SK-N-SH (cell line): ENCODE measurements around the gene DSCAML1. TPM values are rescaled to one million over a fixed set of nuclear protein-coding genes. Genes with fewer than 3 reads are reported as not detected.
A peak's percentile ranks its signal among the peaks of the same experiment; 100 is the strongest.

Experiments
- CTCF ChIA-PET: fragments of 300-600, 350-600 bp; formaldehyde crosslinking; extraction: SDS; loops from one replicate; lab custom pipeline; 2021; lab: Yijun Ruan, JAX
- POLR2A ChIA-PET: fragments of 350-600 bp; sonication (Branson Sonifier 250); formaldehyde crosslinking; extraction: SDS; loops from one replicate; lab custom pipeline; 2020; ENCODE audit warnings: antibody characterized with exemption, inconsistent platforms; lab: Yijun Ruan, JAX
- DNase-seq: peaks from one replicate; pipeline ENCODE4 v3.0.0; 2012
- H2AFZ ChIP-seq: fragments of 200-600 bp; sonication (generic); 2 replicates; pipeline ENCODE4 v1.8.1; 2016; ENCODE audit warnings: antibody characterized with exemption, mild to moderate bottlenecking, low read depth
- H3F3A ChIP-seq: fragments of 200-600 bp; sonication (generic); replicated peaks from 2 replicates; pipeline ENCODE3; 2016; ENCODE audit warnings: antibody characterized with exemption, mild to moderate bottlenecking; ENCODE audit not compliant: insufficient read depth
- H3K27ac ChIP-seq, 2 experiments: fragments of 200-500 bp in 1 of 2; fragments of 200-600 bp in 1 of 2; sonication (Bioruptor generic) in 1 of 2; sonication (generic), shearing (Covaris generic) in 1 of 2; 2 replicates each; pipeline versions ENCODE4 v1.5.1 to v1.6.1; 2014 to 2016; ENCODE audit warnings: low read depth in 2 of 2, inconsistent platforms in 1 of 2, low read length in 1 of 2, mild to moderate bottlenecking in 1 of 2, mixed read lengths in 1 of 2
- H3K27me3 ChIP-seq: fragments of 200-600 bp; sonication (generic), shearing (Covaris generic); 2 replicates; pipeline ENCODE4 v1.6.1; 2016; ENCODE audit warnings: mixed run types; ENCODE audit not compliant: insufficient read depth
- H3K36me3 ChIP-seq, 2 experiments: fragments of 200-500 bp in 1 of 2; fragments of 200-600 bp in 1 of 2; sonication (Bioruptor generic) in 1 of 2; sonication (generic) in 1 of 2; replicated peaks in 1 of 2; 2 replicates each; pipeline versions ENCODE3 to v1.5.1; 2014 to 2016; ENCODE audit warnings: low read length in 1 of 2, mild to moderate bottlenecking in 1 of 2; ENCODE audit not compliant: insufficient read depth in 2 of 2, control insufficient read depth in 1 of 2
- H3K4me1 ChIP-seq, 2 experiments: fragments of 200-500 bp in 1 of 2; fragments of 200-600 bp in 1 of 2; sonication (Bioruptor generic) in 1 of 2; sonication (generic), shearing (Covaris generic) in 1 of 2; 2 replicates each; pipeline versions ENCODE4 v1.5.1 to v1.6.1; 2014 to 2016; ENCODE audit warnings: low read depth in 1 of 2, low read length in 1 of 2, mixed run types in 1 of 2; ENCODE audit not compliant: insufficient read depth in 2 of 2, control insufficient read depth in 1 of 2
- H3K4me2 ChIP-seq: fragments of 200-600 bp; sonication (generic), shearing (Covaris generic); 2 replicates; pipeline ENCODE4 v1.6.1; 2017; ENCODE audit warnings: mixed run types
- H3K4me3 ChIP-seq, 2 experiments: fragments of 200-500 bp in 1 of 2; fragments of 200-600 bp in 1 of 2; sonication (Bioruptor generic) in 1 of 2; sonication (generic), shearing (Covaris generic) in 1 of 2; 2 replicates each; pipeline versions ENCODE4 v1.5.1 to v1.8.1; 2014 to 2016; ENCODE audit warnings: low read depth in 2 of 2, inconsistent platforms in 1 of 2, low read length in 1 of 2, mild to moderate bottlenecking in 1 of 2, mixed read lengths in 1 of 2, moderate library complexity in 1 of 2
- H3K79me2 ChIP-seq: fragments of 200-600 bp; sonication (generic); 2 replicates; pipeline ENCODE4 v1.8.1; 2017; ENCODE audit warnings: mild to moderate bottlenecking; ENCODE audit not compliant: insufficient read depth
- H3K9ac ChIP-seq: fragments of 200-600 bp; sonication (generic); 2 replicates; pipeline ENCODE4 v1.6.1; 2017; ENCODE audit warnings: mixed run types
- H3K9me2 ChIP-seq: fragments of 200-600 bp; sonication (generic); 2 replicates; pipeline ENCODE4 v1.6.1; 2017; ENCODE audit warnings: mixed run types
- H3K9me3 ChIP-seq: fragments of 200-600 bp; sonication (generic); 2 replicates; pipeline ENCODE4 v1.6.1; 2017; ENCODE audit warnings: mixed run types, mild to moderate bottlenecking, moderate library complexity
- H4K20me1 ChIP-seq: fragments of 200-600 bp; sonication (generic); 2 replicates; pipeline ENCODE4 v1.6.1; 2017; ENCODE audit warnings: mild to moderate bottlenecking, mixed run types; ENCODE audit not compliant: insufficient read depth
- CTCF ChIP-seq: fragments of 200-600 bp; sonication (generic); IDR thresholded peaks from 2 replicates; pipeline ENCODE4 v1.6.1; 2017; ENCODE audit warnings: antibody characterized with exemption, mild to moderate bottlenecking, moderate library complexity
- ELF1 ChIP-seq: IDR thresholded peaks from 2 replicates; pipeline ENCODE4 v1.4.0; 2012
- FOXM1 ChIP-seq: IDR thresholded peaks from 2 replicates; pipeline ENCODE4 v1.4.0; 2012; ENCODE audit warnings: low read depth, mild to moderate bottlenecking
- IRF3 ChIP-seq: fragments of 150-350 bp; IDR thresholded peaks from 2 replicates; pipeline ENCODE4 v1.6.1; 2016; ENCODE audit warnings: mild to moderate bottlenecking, low read depth, low read length
- JUND ChIP-seq: IDR thresholded peaks from 2 replicates; pipeline ENCODE4 v1.4.0; 2012
- MAX ChIP-seq: IDR thresholded peaks from 2 replicates; pipeline ENCODE4 v1.4.0; 2012; ENCODE audit warnings: low read depth
- MEF2A ChIP-seq: IDR thresholded peaks from 2 replicates; pipeline ENCODE4 v1.4.0; 2012; ENCODE audit warnings: low read depth, borderline replicate concordance
- NFIC ChIP-seq: IDR thresholded peaks from 2 replicates; pipeline ENCODE4 v1.4.0; 2012; ENCODE audit warnings: borderline replicate concordance
- NRF1 ChIP-seq: IDR thresholded peaks from 2 replicates; pipeline ENCODE4 v1.6.1; 2012; ENCODE audit warnings: low read depth, mild to moderate bottlenecking, low read length
- PBX3 ChIP-seq: IDR thresholded peaks from 2 replicates; pipeline ENCODE4; 2012
- RAD21 ChIP-seq: IDR thresholded peaks from 2 replicates; pipeline ENCODE4 v1.6.1; 2012; ENCODE audit warnings: mild to moderate bottlenecking, low read length
- RCOR1 ChIP-seq: fragments of 150-350 bp; IDR thresholded peaks from 2 replicates; pipeline ENCODE4 v1.6.1; 2017; ENCODE audit warnings: antibody characterized with exemption, low read length
- SMC3 ChIP-seq: IDR thresholded peaks from 2 replicates; pipeline ENCODE4 v1.6.1; 2012; ENCODE audit warnings: low read depth, low read length, improper control_type of control experiment
- TCF12 ChIP-seq: IDR thresholded peaks from 2 replicates; pipeline ENCODE4 v1.4.0; 2012
- USF2 ChIP-seq: fragments of 150-350 bp; IDR thresholded peaks from 2 replicates; pipeline ENCODE4 v1.6.1; 2017; ENCODE audit warnings: antibody characterized with exemption, low read length, low read depth, borderline replicate concordance
- YY1 ChIP-seq: IDR thresholded peaks from 2 replicates; pipeline ENCODE4 v1.4.0; 2012; ENCODE audit warnings: low read depth, mild to moderate bottlenecking
- ZBTB33 ChIP-seq: IDR thresholded peaks from 2 replicates; pipeline ENCODE4 v1.4.0; 2012; ENCODE audit warnings: low read depth, borderline replicate concordance
- WGBS: methylation state at CpG from one replicate; pipeline ENCODE4 v1.1.6; 2017; ENCODE audit warnings: low lambda C conversion rate; 5-methylcytosine and 5-hydroxymethylcytosine counted together
- polyA plus RNA-seq, 3 experiments: library from polyadenylated mRNA; depleted of rRNA; stranded (reverse); fragments of >200 nt; gene quantifications; 2 replicates each; pipeline ENCODE4 v1.2.3, GENCODE V29; 2012

The DSCAML1 gene
- polyA plus RNA-seq, 1 of the 3 experiments (the other 2 are of a cell fraction) = not detected

GRCh38 chr11:117501237-117501898 lies 295.6 kb downstream of the DSCAML1 start:
- TF ChIP-seq NFIC = no peak
- no peak for TF ChIP-seq PBX3
- TF ChIP-seq JUND = no peak
- no peak for TF ChIP-seq TCF12
- no peak for TF ChIP-seq RAD21
- TF ChIP-seq ELF1 = no peak
- no peak for TF ChIP-seq FOXM1
- TF ChIP-seq ZBTB33 = no peak
- ChIA-PET POLR2A (interaction anchor here (1.2 kb wide), 1 partner anchor 11 kb away, joined by 4 read pairs; no protein-coding TSS in a partner anchor), CTCF (interaction anchor here (1.0 to 1.4 kb wide), 3 partner anchors 75 to 308 kb away, joined by 4 to 6 read pairs (median 5); no protein-coding TSS in a partner anchor)
- H3K9ac ChIP-seq = no peak overlapping the region
- no peaks in the 10 kb centered on the region for H3K9me3 ChIP-seq
- H2AFZ ChIP-seq = no peak overlapping the region
- H4K20me1 ChIP-seq = no peaks in the 10 kb centered on the region
- no peaks in the 10 kb centered on the region for H3F3A ChIP-seq
- H3K4me3 ChIP-seq = no peak overlapping the region
- no peaks in the 10 kb centered on the region for H3K36me3 ChIP-seq
- peak; percentile 51 for DNase-seq
- H3K4me1 ChIP-seq = peaks cover 0 to 51% of the 10 kb centered on the region in 2 experiments; a peak in 1 of 4 replicates
- no peaks in the 10 kb centered on the region for H3K9me2 ChIP-seq
- peaks cover 8% of the 10 kb centered on the region; the same call in 1 of the 2 replicates for H3K27me3 ChIP-seq
- 39% methylated on average over 14 of the region's 14 CpGs for WGBS
- H3K27ac ChIP-seq = peak overlapping the region in 1 of 2 experiments; percentile 48; a peak in 1 of 4 replicates
- no peaks in the 10 kb centered on the region for H3K79me2 ChIP-seq
- no peak overlapping the region for H3K4me2 ChIP-seq

- Histone ChIP-seq H3K27me3 (peaks cover 8% of the 10 kb centered on the region; the same call in 1 of the 2 replicates), H3K4me1 (peaks cover 0 to 61% of the 10 kb centered on the region in 2 experiments; a peak in 1 of 4 replicates), H3K9me3 (no peaks in the 10 kb centered on the region), H3K4me3 (no peak overlapping the region), H3K9me2 (no peaks in the 10 kb centered on the region), H2AFZ (no peak overlapping the region), H3F3A (no peaks in the 10 kb centered on the region), H3K4me2 (no peak overlapping the region), H3K27ac (no peak overlapping the region), H3K79me2 (no peaks in the 10 kb centered on the region), H3K36me3 (no peaks in the 10 kb centered on the region), H3K9ac (no peak overlapping the region), H4K20me1 (no peaks in the 10 kb centered on the region)
- no peak for DNase-seq
- CTCF ChIA-PET = interaction anchor here (1.4 to 1.9 kb wide), 5 partner anchors 9 to 310 kb away, joined by 4 to 9 read pairs (median 5); no protein-coding TSS in a partner anchor
- 54% methylated on average over 6 of the region's 6 CpGs for WGBS
- POLR2A ChIA-PET = no interaction called here
- TF ChIP-seq RCOR1 (no peak), SMC3 (no peak), PBX3 (no peak), FOXM1 (no peak), MEF2A (no peak), NRF1 (no peak), USF2 (no peak), IRF3 (no peak), YY1 (no peak), JUND (no peak), MAX (no peak), CTCF (no peak)
These were observed 298.2 kb downstream of the DSCAML1 start for GRCh38 chr11:117498791-117499190.
